Stimulated activated CD8-positive, alpha-beta memory T cell treated with anti-CD3 and anti-CD28 coated beads, Interleukin-15, amount 100 ng/mL, for 48 hours (primary cell): Measurements from ENCODE around the gene CD302.
"Not testable (repeated sequence)": the region's sequence is repeated elsewhere in the genome, so short reads cannot be mapped to it uniquely, and the experiment has no call there.

ENCODE experiments used
- DNase-seq, 2 donors: peaks; one replicate each; pipeline ENCODE4 v3.0.0-alpha.2; 2020; ENCODE audit warnings: low read depth in 2 of 2

CD302 gene

GRCh38 chr2:159797543-159798375, at the start of gene CD302:
CD302 (minus strand) TSS chr2:159798208; CDS start chr2:159798198, 10 bp downstream.
- DNase-seq, result peak; percentile 19 to 29

- DNase-seq, result no peak
Observed at GRCh38 chr2:159846564-159846963, 48.6 kb upstream of the CD302 start.

GRCh38 chr2:159840616-159841015, 42.6 kb upstream of the CD302 start:
- no peak for DNase-seq

- DNase-seq, result no peak
Observed at GRCh38 chr2:159832858-159833257, 34.9 kb upstream of the CD302 start.

- no peak for DNase-seq
Observed at GRCh38 chr2:159832026-159832425, 34.0 kb upstream of the CD302 start.

- no peak for DNase-seq
Observed at GRCh38 chr2:159829376-159829775, 31.4 kb upstream of the CD302 start.

GRCh38 chr2:159828738-159829137, 30.7 kb upstream of the CD302 start:
- DNase-seq, result no peak

GRCh38 chr2:159822478-159822833, 24.4 kb upstream of the CD302 start:
- not testable (repeated sequence) for DNase-seq

GRCh38 chr2:159821775-159822477, 23.9 kb upstream of the CD302 start:
- DNase-seq, result not testable (repeated sequence)

GRCh38 chr2:159818940-159819339, 20.9 kb upstream of the CD302 start:
- DNase-seq, result no peak

GRCh38 chr2:159817283-159817682, 19.3 kb upstream of the CD302 start:
- no peak for DNase-seq

GRCh38 chr2:159811232-159811631, 13.2 kb upstream of the CD302 start:
- DNase-seq, result no peak

- no peak for DNase-seq
Observed at GRCh38 chr2:159808032-159808425, 10.0 kb upstream of the CD302 start.

- DNase-seq, result peak in 1 of 2 donors; percentile 0
Observed at GRCh38 chr2:159807183-159808031, 9.4 kb upstream of the CD302 start.

- DNase-seq, result no peak
Observed at GRCh38 chr2:159804941-159805340, 6.9 kb upstream of the CD302 start.

GRCh38 chr2:159803235-159803962, 5.4 kb upstream of the CD302 start:
- DNase-seq, result no peak

- DNase-seq, result no peak
Observed at GRCh38 chr2:159802673-159803072, 4.7 kb upstream of the CD302 start.

- DNase-seq, result no peak
Observed at GRCh38 chr2:159799833-159800232, 1.8 kb upstream of the CD302 start.

GRCh38 chr2:159798376-159798725, 343 bp upstream of the CD302 start:
- DNase-seq, result no peak

- DNase-seq, result no peak
Observed at GRCh38 chr2:159797225-159797542, 824 bp downstream of the CD302 start.

- no peak for DNase-seq
Observed at GRCh38 chr2:159795841-159796690, 1.9 kb downstream of the CD302 start.
